SK-N-SH (cell line): ENCODE results near the gene HLA-DRB1.

Experiments
- CTCF ChIP-seq: fragments of 200-600 bp; sonication (generic); IDR thresholded peaks from 2 replicates; pipeline ENCODE4 v1.6.1; 2017; ENCODE audit warnings: antibody characterized with exemption, mild to moderate bottlenecking, moderate library complexity
- EP300 ChIP-seq, 2 experiments: IDR thresholded peaks; 2 replicates each; pipeline versions ENCODE4 v1.4.0 to v1.6.1; 2012; ENCODE audit warnings: borderline replicate concordance in 1 of 2, low read depth in 1 of 2, low read length in 1 of 2
- FOXJ3 ChIP-seq: sonication (generic); formaldehyde crosslinking; IDR thresholded peaks from 2 replicates; pipeline ENCODE4 v1.5.1; 2020; ENCODE audit warnings: mild to moderate bottlenecking, missing genetic modification reagents
- GABPA ChIP-seq: IDR thresholded peaks from 2 replicates; pipeline ENCODE4 v1.4.0; 2012; ENCODE audit warnings: low read depth, mild to moderate bottlenecking
- JUND ChIP-seq: IDR thresholded peaks from 2 replicates; pipeline ENCODE4 v1.4.0; 2012
- POLR2AphosphoS5 ChIP-seq: IDR thresholded peaks from 2 replicates; pipeline ENCODE4 v1.6.1; 2012; ENCODE audit warnings: low read depth, low read length
- RCOR1 ChIP-seq: fragments of 150-350 bp; IDR thresholded peaks from 2 replicates; pipeline ENCODE4 v1.6.1; 2017; ENCODE audit warnings: antibody characterized with exemption, low read length
- RXRA ChIP-seq: IDR thresholded peaks from 2 replicates; pipeline ENCODE4 v1.4.0; 2012; ENCODE audit warnings: low read depth, mild to moderate bottlenecking, borderline replicate concordance
- SIN3A ChIP-seq: IDR thresholded peaks from 2 replicates; pipeline ENCODE4 v1.6.1; 2012; ENCODE audit warnings: low read depth, mild to moderate bottlenecking, low read length, moderate library complexity, borderline replicate concordance
- TAF1 ChIP-seq: IDR thresholded peaks from 2 replicates; pipeline ENCODE4 v1.6.1; 2012; ENCODE audit warnings: low read depth, mild to moderate bottlenecking, low read length, moderate library complexity, borderline replicate concordance
- USF2 ChIP-seq: fragments of 150-350 bp; IDR thresholded peaks from 2 replicates; pipeline ENCODE4 v1.6.1; 2017; ENCODE audit warnings: antibody characterized with exemption, low read length, low read depth, borderline replicate concordance
- YY1 ChIP-seq: IDR thresholded peaks from 2 replicates; pipeline ENCODE4 v1.4.0; 2012; ENCODE audit warnings: low read depth, mild to moderate bottlenecking

GRCh38 chr6:32568561-32568960 is 21.1 kb downstream of the HLA-DRB1 start:
- TF ChIP-seq YY1 (no peak), GABPA (no peak), POLR2AphosphoS5 (no peak), CTCF (no peak), JUND (no peak), RXRA (no peak), USF2 (no peak), SIN3A (no peak), TAF1 (no peak), FOXJ3 (CRISPR knock-in tag) (no peak), EP300 (IDR thresholded peaks at IDR 0.05; ENCODE audit: borderline replicate concordance in 1 of 2, low read depth in 1 of 2, low read length in 1 of 2) (no peak), RCOR1 (no peak)
